ENCODE results near the gene GMDS.
"Not testable (repeated sequence)": the region's sequence is repeated elsewhere in the genome, so short reads cannot be mapped to it uniquely, and the experiment has no call there.

GMDS gene

GRCh38 chr6:1679688-1680068 lies 565.7 kb downstream of the GMDS start:
- no peaks in the 10 kb centered on the region for H3K27me3 ChIP-seq (ENCODE audit: control insufficient read depth, insufficient read depth, low read length)
- no peaks in the 10 kb centered on the region for H3K4me1 ChIP-seq (ENCODE audit: control insufficient read depth, insufficient read depth, low read length)
- H3K27ac ChIP-seq (ENCODE audit: low read depth, low read length): no peak overlapping the region

GRCh38 chr6:1679031-1679687 lies 566.2 kb downstream of the GMDS start:
- Histone ChIP-seq H3K4me3 (ENCODE audit: low read depth, low read length) (no peak overlapping the region), H3K4me1 (ENCODE audit: control insufficient read depth, insufficient read depth, low read length) (no peaks in the 10 kb centered on the region), H3K36me3 (ENCODE audit: control insufficient read depth, insufficient read depth, low read length) (no peaks in the 10 kb centered on the region), H3K9ac (ENCODE audit: low read depth, low read length) (no peak overlapping the region), H3K27me3 (ENCODE audit: control insufficient read depth, insufficient read depth, low read length) (no peaks in the 10 kb centered on the region), H3K9me3 (ENCODE audit: control insufficient read depth, insufficient read depth, low read length) (no peaks in the 10 kb centered on the region), H3K27ac (ENCODE audit: low read depth, low read length) (no peak overlapping the region)

More at GRCh38 chr6:1679688-1680068, 565.7 kb downstream of the GMDS start:
- Histone ChIP-seq H3K9me3 (ENCODE audit: control insufficient read depth, insufficient read depth, low read length) (no peaks in the 10 kb centered on the region), H3K9ac (ENCODE audit: low read depth, low read length) (no peak overlapping the region), H3K36me3 (ENCODE audit: control insufficient read depth, insufficient read depth, low read length) (no peaks in the 10 kb centered on the region), H3K4me3 (ENCODE audit: low read depth, low read length) (no peak overlapping the region)

- Histone ChIP-seq H3K27me3 (ENCODE audit: control insufficient read depth, insufficient read depth, low read length) (no peaks in the 10 kb centered on the region), H3K4me3 (ENCODE audit: low read depth, low read length) (no peak overlapping the region), H3K9ac (ENCODE audit: low read depth, low read length) (no peak overlapping the region), H3K4me1 (ENCODE audit: control insufficient read depth, insufficient read depth, low read length) (no peaks in the 10 kb centered on the region), H3K36me3 (ENCODE audit: control insufficient read depth, insufficient read depth, low read length) (no peaks in the 10 kb centered on the region), H3K9me3 (ENCODE audit: control insufficient read depth, insufficient read depth, low read length) (no peaks in the 10 kb centered on the region), H3K27ac (ENCODE audit: low read depth, low read length) (no peak overlapping the region)
Observed at GRCh38 chr6:1678201-1678600, 567.2 kb downstream of the GMDS start.

- Histone ChIP-seq H3K9ac (ENCODE audit: low read depth, low read length) (no peak overlapping the region), H3K4me1 (ENCODE audit: control insufficient read depth, insufficient read depth, low read length) (no peaks in the 10 kb centered on the region), H3K27me3 (ENCODE audit: control insufficient read depth, insufficient read depth, low read length) (no peaks in the 10 kb centered on the region), H3K9me3 (ENCODE audit: control insufficient read depth, insufficient read depth, low read length) (no peaks in the 10 kb centered on the region), H3K4me3 (ENCODE audit: low read depth, low read length) (no peak overlapping the region), H3K36me3 (ENCODE audit: control insufficient read depth, insufficient read depth, low read length) (no peaks in the 10 kb centered on the region), H3K27ac (ENCODE audit: low read depth, low read length) (no peak overlapping the region)
Observed at GRCh38 chr6:1672379-1672778, 573.0 kb downstream of the GMDS start.

- Histone ChIP-seq H3K9ac (ENCODE audit: low read depth, low read length) (no peak overlapping the region), H3K27me3 (ENCODE audit: control insufficient read depth, insufficient read depth, low read length) (no peaks in the 10 kb centered on the region), H3K36me3 (ENCODE audit: control insufficient read depth, insufficient read depth, low read length) (no peaks in the 10 kb centered on the region), H3K4me1 (ENCODE audit: control insufficient read depth, insufficient read depth, low read length) (no peaks in the 10 kb centered on the region), H3K9me3 (ENCODE audit: control insufficient read depth, insufficient read depth, low read length) (no peaks in the 10 kb centered on the region), H3K27ac (ENCODE audit: low read depth, low read length) (no peak overlapping the region), H3K4me3 (ENCODE audit: low read depth, low read length) (no peak overlapping the region)
Observed at GRCh38 chr6:1670711-1671462, 574.5 kb downstream of the GMDS start.

GRCh38 chr6:1669996-1670395 lies 575.4 kb downstream of the GMDS start:
- Histone ChIP-seq H3K36me3 (ENCODE audit: control insufficient read depth, insufficient read depth, low read length) (no peaks in the 10 kb centered on the region), H3K27me3 (ENCODE audit: control insufficient read depth, insufficient read depth, low read length) (no peaks in the 10 kb centered on the region), H3K27ac (ENCODE audit: low read depth, low read length) (no peak overlapping the region), H3K4me1 (ENCODE audit: control insufficient read depth, insufficient read depth, low read length) (no peaks in the 10 kb centered on the region), H3K9ac (ENCODE audit: low read depth, low read length) (no peak overlapping the region), H3K4me3 (ENCODE audit: low read depth, low read length) (no peak overlapping the region), H3K9me3 (ENCODE audit: control insufficient read depth, insufficient read depth, low read length) (no peaks in the 10 kb centered on the region)

GRCh38 chr6:1668456-1668855 lies 576.9 kb downstream of the GMDS start:
- not testable (repeated sequence) for H3K36me3 ChIP-seq (ENCODE audit: control insufficient read depth, insufficient read depth, low read length); H3K27me3 ChIP-seq (ENCODE audit: control insufficient read depth, insufficient read depth, low read length); H3K4me1 ChIP-seq (ENCODE audit: control insufficient read depth, insufficient read depth, low read length); H3K9me3 ChIP-seq (ENCODE audit: control insufficient read depth, insufficient read depth, low read length); H3K27ac ChIP-seq (ENCODE audit: low read depth, low read length); H3K4me3 ChIP-seq (ENCODE audit: low read depth, low read length); H3K9ac ChIP-seq (ENCODE audit: low read depth, low read length)

- Histone ChIP-seq H3K9ac (ENCODE audit: low read depth, low read length) (no peak overlapping the region), H3K4me3 (ENCODE audit: low read depth, low read length) (no peak overlapping the region), H3K9me3 (ENCODE audit: control insufficient read depth, insufficient read depth, low read length) (no peaks in the 10 kb centered on the region), H3K27me3 (ENCODE audit: control insufficient read depth, insufficient read depth, low read length) (no peaks in the 10 kb centered on the region), H3K4me1 (ENCODE audit: control insufficient read depth, insufficient read depth, low read length) (no peaks in the 10 kb centered on the region), H3K36me3 (ENCODE audit: control insufficient read depth, insufficient read depth, low read length) (no peaks in the 10 kb centered on the region), H3K27ac (ENCODE audit: low read depth, low read length) (no peak overlapping the region)
Observed at GRCh38 chr6:1667805-1668175, 577.6 kb downstream of the GMDS start.

- Histone ChIP-seq H3K36me3 (ENCODE audit: control insufficient read depth, insufficient read depth, low read length) (no peaks in the 10 kb centered on the region), H3K4me1 (ENCODE audit: control insufficient read depth, insufficient read depth, low read length) (no peaks in the 10 kb centered on the region), H3K9me3 (ENCODE audit: control insufficient read depth, insufficient read depth, low read length) (no peaks in the 10 kb centered on the region), H3K9ac (ENCODE audit: low read depth, low read length) (no peak overlapping the region), H3K4me3 (ENCODE audit: low read depth, low read length) (no peak overlapping the region), H3K27ac (ENCODE audit: low read depth, low read length) (no peak overlapping the region), H3K27me3 (ENCODE audit: control insufficient read depth, insufficient read depth, low read length) (no peaks in the 10 kb centered on the region)
Observed at GRCh38 chr6:1667012-1667804, 578.2 kb downstream of the GMDS start.

- Histone ChIP-seq H3K4me3 (ENCODE audit: low read depth, low read length) (no peak overlapping the region), H3K36me3 (ENCODE audit: control insufficient read depth, insufficient read depth, low read length) (no peaks in the 10 kb centered on the region), H3K27ac (ENCODE audit: low read depth, low read length) (no peak overlapping the region), H3K27me3 (ENCODE audit: control insufficient read depth, insufficient read depth, low read length) (no peaks in the 10 kb centered on the region), H3K9ac (ENCODE audit: low read depth, low read length) (no peak overlapping the region), H3K9me3 (ENCODE audit: control insufficient read depth, insufficient read depth, low read length) (no peaks in the 10 kb centered on the region), H3K4me1 (ENCODE audit: control insufficient read depth, insufficient read depth, low read length) (no peaks in the 10 kb centered on the region)
Observed at GRCh38 chr6:1665214-1665613, 580.2 kb downstream of the GMDS start.

GRCh38 chr6:1664329-1664728 lies 581.1 kb downstream of the GMDS start:
- no peaks in the 10 kb centered on the region for H3K9me3 ChIP-seq (ENCODE audit: control insufficient read depth, insufficient read depth, low read length)
- no peaks in the 10 kb centered on the region for H3K36me3 ChIP-seq (ENCODE audit: control insufficient read depth, insufficient read depth, low read length)
- no peaks in the 10 kb centered on the region for H3K27me3 ChIP-seq (ENCODE audit: control insufficient read depth, insufficient read depth, low read length)
- no peaks in the 10 kb centered on the region for H3K4me1 ChIP-seq (ENCODE audit: control insufficient read depth, insufficient read depth, low read length)
- no peak overlapping the region for H3K9ac ChIP-seq (ENCODE audit: low read depth, low read length)
- no peak overlapping the region for H3K4me3 ChIP-seq (ENCODE audit: low read depth, low read length)
- H3K27ac ChIP-seq (ENCODE audit: low read depth, low read length): no peak overlapping the region

Data from HUES48 (cell line).